OCI-LY1 (cell line): Measurements from ENCODE around the gene KRT5.

Experiments used
- EZH2 ChIP-seq: fragments of 200-600 bp; sonication (generic), shearing (Covaris generic); IDR thresholded peaks from 2 replicates; pipeline ENCODE4 v1.8.0; 2017; ENCODE audit warnings: borderline replicate concordance, mixed run types, mild to moderate bottlenecking, antibody characterized with exemption, low read length, moderate library complexity, mixed read lengths
- TF ChIP-seq, protein P1 (sequence below): fragments of 200-600 bp; sonication (generic), shearing (Covaris generic); IDR thresholded peaks from 2 replicates; pipeline ENCODE4 v1.5.1; 2017; ENCODE audit warnings: mild to moderate bottlenecking, antibody characterized with exemption, low read length, moderate library complexity, mixed read lengths

DNA sequence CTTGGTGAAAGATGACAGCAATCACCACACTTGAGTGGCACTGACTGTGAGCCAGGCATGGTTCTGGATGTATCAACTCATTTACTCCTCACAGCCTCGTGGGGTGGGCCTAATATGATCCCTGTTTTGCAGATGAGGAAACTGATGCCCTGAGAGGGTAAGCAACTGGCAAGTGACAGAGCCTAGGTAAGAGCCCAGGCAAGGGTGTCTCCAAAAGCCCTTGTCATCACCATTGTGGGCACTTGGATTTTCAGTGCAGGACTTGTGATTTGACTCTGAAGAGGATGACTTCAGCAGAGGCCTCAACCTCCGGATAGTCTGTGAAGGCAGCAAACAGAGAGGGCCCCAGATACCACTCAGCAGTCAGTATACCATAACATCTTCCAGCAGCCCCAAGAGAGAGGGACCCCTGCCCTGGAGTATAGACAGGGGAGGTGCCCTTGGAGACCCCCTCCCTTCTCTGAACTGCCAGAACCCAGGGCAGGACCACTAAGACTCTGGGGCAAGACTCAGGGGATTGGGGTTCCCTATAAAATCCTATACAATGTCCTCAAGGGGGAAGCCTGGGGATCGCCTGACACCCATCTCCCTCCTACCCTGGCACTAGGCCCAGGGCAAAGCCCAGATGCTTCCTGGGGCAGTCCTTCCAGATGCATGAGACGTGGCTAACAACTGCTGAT lies 7.1 kb upstream of the KRT5 start:
- TF ChIP-seq, protein P1, sequence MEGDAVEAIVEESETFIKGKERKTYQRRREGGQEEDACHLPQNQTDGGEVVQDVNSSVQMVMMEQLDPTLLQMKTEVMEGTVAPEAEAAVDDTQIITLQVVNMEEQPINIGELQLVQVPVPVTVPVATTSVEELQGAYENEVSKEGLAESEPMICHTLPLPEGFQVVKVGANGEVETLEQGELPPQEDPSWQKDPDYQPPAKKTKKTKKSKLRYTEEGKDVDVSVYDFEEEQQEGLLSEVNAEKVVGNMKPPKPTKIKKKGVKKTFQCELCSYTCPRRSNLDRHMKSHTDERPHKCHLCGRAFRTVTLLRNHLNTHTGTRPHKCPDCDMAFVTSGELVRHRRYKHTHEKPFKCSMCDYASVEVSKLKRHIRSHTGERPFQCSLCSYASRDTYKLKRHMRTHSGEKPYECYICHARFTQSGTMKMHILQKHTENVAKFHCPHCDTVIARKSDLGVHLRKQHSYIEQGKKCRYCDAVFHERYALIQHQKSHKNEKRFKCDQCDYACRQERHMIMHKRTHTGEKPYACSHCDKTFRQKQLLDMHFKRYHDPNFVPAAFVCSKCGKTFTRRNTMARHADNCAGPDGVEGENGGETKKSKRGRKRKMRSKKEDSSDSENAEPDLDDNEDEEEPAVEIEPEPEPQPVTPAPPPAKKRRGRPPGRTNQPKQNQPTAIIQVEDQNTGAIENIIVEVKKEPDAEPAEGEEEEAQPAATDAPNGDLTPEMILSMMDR, result no peak
- TF ChIP-seq EZH2, result no peak
